CD4-positive, alpha-beta memory T cell (primary cell): ENCODE measurements around the gene AKAP7. TPM values are rescaled to one million over a fixed set of nuclear protein-coding genes. Genes with fewer than 3 reads are reported as not detected.

Experiments
- CTCF ChIA-PET: fragments of 350-600 bp; sonication (Branson Sonifier 250); formaldehyde crosslinking; loops from one replicate; lab custom pipeline; 2021; ENCODE audit warnings: inconsistent platforms; ENCODE audit not compliant: partially characterized antibody; lab: Charles Lee
- POLR2A ChIA-PET: fragments of 350-600 bp; sonication (Branson Sonifier 250); formaldehyde crosslinking; loops from one replicate; lab custom pipeline; 2021; ENCODE audit not compliant: partially characterized antibody; lab: Charles Lee
- DNase-seq, 5 donors: peaks; one replicate each; pipeline versions ENCODE4 v3.0.0 to v3.0.0-alpha.2; 2020 to 2022; ENCODE audit warnings: mixed read lengths in 1 of 5
- H3K27ac ChIP-seq: one replicate; pipeline ENCODE4 v1.7.0; 2013; ENCODE audit warnings: low read depth, low read length
- H3K27me3 ChIP-seq: 2 replicates; pipeline ENCODE4 v1.7.0; 2013; ENCODE audit warnings: mild to moderate bottlenecking, low read length, moderate library complexity; ENCODE audit not compliant: insufficient read depth
- H3K36me3 ChIP-seq: 2 replicates; pipeline ENCODE4 v1.7.0; 2013; ENCODE audit warnings: mild to moderate bottlenecking, low read length, moderate library complexity; ENCODE audit not compliant: insufficient read depth
- H3K4me1 ChIP-seq: 2 replicates; pipeline ENCODE4 v1.7.0; 2013; ENCODE audit warnings: mild to moderate bottlenecking, low read length, moderate library complexity; ENCODE audit not compliant: insufficient read depth
- H3K4me3 ChIP-seq, 2 donors: one replicate each; pipeline ENCODE4 v1.7.0; 2013; ENCODE audit warnings: low read length in 2 of 2, mild to moderate bottlenecking in 1 of 2
- H3K9me3 ChIP-seq, 2 donors: one replicate each; pipeline ENCODE4 v1.7.0; 2013; ENCODE audit warnings: low read length in 2 of 2, control low read depth in 1 of 2; ENCODE audit not compliant: control insufficient read depth in 1 of 2
- H3K27ac Mint-ChIP-seq, 7 donors: one replicate each; pipeline ENCODE4 v1.8.0; 2020 to 2021; ENCODE audit warnings: mixed read lengths in 7 of 7, mild to moderate bottlenecking in 6 of 7, inconsistent platforms in 3 of 7, moderate library complexity in 3 of 7
- H3K27me3 Mint-ChIP-seq, 2 donors: one replicate each; pipeline ENCODE4 v1.8.0; 2020 to 2021; ENCODE audit warnings: mixed read lengths in 2 of 2
- H3K36me3 Mint-ChIP-seq, 2 donors: one replicate each; pipeline ENCODE4 v1.8.0; 2020 to 2021; ENCODE audit warnings: mixed read lengths in 2 of 2, inconsistent platforms in 1 of 2, mild to moderate bottlenecking in 1 of 2
- H3K4me1 Mint-ChIP-seq, 4 donors: one replicate each; pipeline ENCODE4 v1.8.0; 2020 to 2021; ENCODE audit warnings: mixed read lengths in 4 of 4, mild to moderate bottlenecking in 1 of 4
- H3K4me3 Mint-ChIP-seq, 8 donors: one replicate each; pipeline ENCODE4 v1.8.0; 2020 to 2021; ENCODE audit warnings: mixed read lengths in 8 of 8, mild to moderate bottlenecking in 7 of 8, moderate library complexity in 6 of 8, inconsistent platforms in 3 of 8
- H3K9me3 Mint-ChIP-seq, 8 donors: one replicate each; pipeline ENCODE4 v1.8.0; 2020 to 2021; ENCODE audit warnings: mixed read lengths in 8 of 8, mild to moderate bottlenecking in 5 of 8, inconsistent platforms in 3 of 8, moderate library complexity in 1 of 8
- intact Hi-C: fragments of 100-400 bp; cut with micrococcal nuclease; formaldehyde crosslinking; loops from one replicate; pipeline ENCODE4 v1.15.1; 2023
- polyA plus RNA-seq, 2 donors: library from polyadenylated mRNA; unstranded; fragments of 300-500 nt; fragmentation: Illumina TruSeq; gene quantifications; one replicate each; pipeline ENCODE4 v1.2.3, GENCODE V29; 2021
- total RNA-seq, 2 experiments: library from RNA; stranded (reverse); gene quantifications; one replicate each; pipeline ENCODE4 v1.2.3, GENCODE V29; 2021

Gene AKAP7
- total and polyA plus RNA-seq, 4 experiments from 2014 or later: 14.5 to 19.0 (median 15.8) TPM

- H3K36me3 ChIP-seq: no peaks in the 10 kb centered on the region
- H3K27ac Mint-ChIP-seq: no peak overlapping the region
- no peak for DNase-seq
- no peak overlapping the region for H3K4me3 Mint-ChIP-seq
- no peak overlapping the region for H3K4me3 ChIP-seq
- ChIA-PET CTCF (interaction anchor here (1.0 to 2.2 kb wide), 4 partner anchors 28 to 323 kb away, joined by 4 to 7 read pairs (median 4); no protein-coding TSS in a partner anchor), POLR2A (interaction anchor here (3.4 kb wide), 1 partner anchor 11 kb away, joined by 19 read pairs; no protein-coding TSS in a partner anchor)
- no peak overlapping the region for H3K27ac ChIP-seq
- H3K4me1 ChIP-seq: peaks cover 43% of the 10 kb centered on the region
- no peaks in the 10 kb centered on the region for H3K27me3 ChIP-seq
- peaks cover 8 to 25% of the 10 kb centered on the region in 2 donors for H3K36me3 Mint-ChIP-seq
- intact Hi-C loops: no loop called here
- peaks cover 53 to 65% (median 59%) of the 10 kb centered on the region in 4 donors for H3K4me1 Mint-ChIP-seq
- H3K9me3 ChIP-seq: no peaks in the 10 kb centered on the region
- H3K9me3 Mint-ChIP-seq: peaks cover 0 to 3% (median 0%) of the 10 kb centered on the region in 8 donors
- H3K27me3 Mint-ChIP-seq: no peaks in the 10 kb centered on the region
Observed at GRCh38 chr6:131210469-131210868, 75.2 kb downstream of the AKAP7 start.

GRCh38 chr6:131212024-131212423, 76.8 kb downstream of the AKAP7 start:
- intact Hi-C loops: no loop called here
- peaks cover 45 to 60% (median 52%) of the 10 kb centered on the region in 4 donors for H3K4me1 Mint-ChIP-seq
- H3K4me3 Mint-ChIP-seq: no peak overlapping the region
- H3K9me3 Mint-ChIP-seq: peaks cover 0 to 3% (median 0%) of the 10 kb centered on the region in 8 donors
- no peaks in the 10 kb centered on the region for H3K27me3 Mint-ChIP-seq
- ChIA-PET POLR2A (interaction anchor here (1.9 kb wide), 1 partner anchor 12 kb away, joined by 12 read pairs; no protein-coding TSS in a partner anchor), CTCF (no interaction called here)
- Histone ChIP-seq H3K9me3 (no peaks in the 10 kb centered on the region), H3K4me1 (peaks cover 39% of the 10 kb centered on the region), H3K4me3 (no peak overlapping the region), H3K36me3 (no peaks in the 10 kb centered on the region), H3K27ac (no peak overlapping the region), H3K27me3 (no peaks in the 10 kb centered on the region)
- peaks cover 6 to 27% of the 10 kb centered on the region in 2 donors for H3K36me3 Mint-ChIP-seq
- no peak for DNase-seq
- peak overlapping the region in 1 of 7 donors; percentile 29 for H3K27ac Mint-ChIP-seq

DNA sequence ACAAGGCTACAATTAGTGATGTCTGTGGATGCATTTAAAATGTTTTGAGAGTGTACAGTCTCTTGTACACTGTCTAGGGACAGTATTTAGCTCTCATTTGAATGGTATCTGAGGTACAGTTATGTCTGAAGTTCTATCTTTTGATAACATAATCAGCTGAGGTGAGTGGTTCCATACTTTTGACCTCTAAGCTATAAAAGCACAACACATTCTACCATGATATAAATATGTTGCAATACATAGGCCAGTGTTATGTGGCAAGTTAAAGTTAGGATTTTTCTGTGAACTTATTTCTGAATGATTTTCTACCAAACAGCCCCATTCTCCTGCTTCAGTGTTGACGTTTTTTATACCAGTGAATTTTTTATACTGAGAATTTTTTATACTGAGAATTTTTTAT, 77.6 kb downstream of the AKAP7 start:
- CTCF ChIA-PET: interaction anchor here (1.2 to 1.5 kb wide), 4 partner anchors 68 to 321 kb away, joined by 3 to 6 read pairs (median 4); no protein-coding TSS in a partner anchor
- Mint-ChIP-seq H3K27ac (peak overlapping the region in 2 of 7 donors; percentile 10 to 69), H3K36me3 (peaks cover 6 to 21% of the 10 kb centered on the region in 2 donors), H3K4me3 (no peak overlapping the region), H3K9me3 (peaks cover 0 to 3% (median 0%) of the 10 kb centered on the region in 8 donors), H3K27me3 (no peaks in the 10 kb centered on the region), H3K4me1 (peaks cover 39 to 53% (median 46%) of the 10 kb centered on the region in 4 donors)
- no peak for DNase-seq
- no peak overlapping the region for H3K4me3 ChIP-seq
- H3K27me3 ChIP-seq: no peaks in the 10 kb centered on the region
- intact Hi-C loops: no loop called here
- H3K9me3 ChIP-seq: no peaks in the 10 kb centered on the region
- no peaks in the 10 kb centered on the region for H3K36me3 ChIP-seq
- H3K27ac ChIP-seq: no peak overlapping the region
- peaks cover 35% of the 10 kb centered on the region for H3K4me1 ChIP-seq
- POLR2A ChIA-PET: interaction anchor here (1.9 kb wide), 1 partner anchor 13 kb away, joined by 12 read pairs; no protein-coding TSS in a partner anchor

DNA sequence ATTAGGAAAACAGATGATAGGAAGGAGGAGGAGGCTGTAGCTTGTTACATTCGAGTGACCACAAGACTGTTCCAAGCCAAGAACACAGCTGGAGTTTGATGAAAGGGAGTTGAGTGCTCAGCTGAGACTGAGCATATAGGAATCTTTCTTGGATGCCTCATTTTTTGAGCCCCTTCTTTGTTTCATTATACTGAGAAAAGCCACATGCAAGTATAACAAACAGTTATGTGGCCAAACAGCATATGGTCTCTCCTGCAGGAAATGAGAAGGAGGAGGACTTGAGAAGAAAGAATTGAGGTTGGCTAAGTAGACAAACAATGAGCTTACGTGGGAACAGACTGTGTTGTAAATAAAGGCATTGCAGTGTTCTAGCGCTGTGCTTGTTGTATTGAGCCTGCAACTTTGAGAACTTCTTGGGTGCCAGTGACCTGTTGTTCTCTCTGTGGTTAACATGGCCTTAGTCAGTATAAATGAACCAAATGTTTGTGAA, 78.3 kb downstream of the AKAP7 start:
- Histone ChIP-seq H3K4me1 (peaks cover 31% of the 10 kb centered on the region), H3K4me3 (no peak overlapping the region), H3K27me3 (no peaks in the 10 kb centered on the region), H3K27ac (no peak overlapping the region), H3K36me3 (no peaks in the 10 kb centered on the region), H3K9me3 (no peaks in the 10 kb centered on the region)
- peaks cover 38 to 47% (median 43%) of the 10 kb centered on the region in 4 donors for H3K4me1 Mint-ChIP-seq
- peaks cover 6 to 17% of the 10 kb centered on the region in 2 donors for H3K36me3 Mint-ChIP-seq
- POLR2A ChIA-PET: interaction anchor here (0.6 to 1.9 kb wide), 3 partner anchors 10 to 14 kb away, joined by 3 to 12 read pairs (median 6); no protein-coding TSS in a partner anchor
- DNase-seq: no peak
- peaks cover 0 to 3% (median 0%) of the 10 kb centered on the region in 8 donors for H3K9me3 Mint-ChIP-seq
- peak overlapping the region in 6 of 8 donors; percentile 15 to 62 (median 39) for H3K4me3 Mint-ChIP-seq
- no peaks in the 10 kb centered on the region for H3K27me3 Mint-ChIP-seq
- H3K27ac Mint-ChIP-seq: peak overlapping the region in 6 of 7 donors; percentile 32 to 85 (median 70)
- intact Hi-C loops: no loop called here
- CTCF ChIA-PET: interaction anchor here (1.2 to 1.5 kb wide), 5 partner anchors 67 to 320 kb away, joined by 3 to 6 read pairs (median 4); no protein-coding TSS in a partner anchor

- intact Hi-C loops: loop anchor here (5.0 kb wide), 1 partner anchor 42 kb away; no protein-coding TSS in a partner anchor
- peak overlapping the region in 2 of 7 donors; percentile 7 to 66 for H3K27ac Mint-ChIP-seq
- Histone ChIP-seq H3K9me3 (no peaks in the 10 kb centered on the region), H3K4me3 (no peak overlapping the region), H3K4me1 (peaks cover 26% of the 10 kb centered on the region), H3K27me3 (no peaks in the 10 kb centered on the region), H3K36me3 (no peaks in the 10 kb centered on the region), H3K27ac (no peak overlapping the region)
- peaks cover 0 to 2% (median 0%) of the 10 kb centered on the region in 8 donors for H3K9me3 Mint-ChIP-seq
- H3K27me3 Mint-ChIP-seq: no peaks in the 10 kb centered on the region
- ChIA-PET POLR2A (interaction anchor here (1.5 to 1.8 kb wide), 2 partner anchors 12 to 15 kb away, joined by 4 to 6 read pairs; no protein-coding TSS in a partner anchor), CTCF (interaction anchor here (1.0 to 1.6 kb wide), 4 partner anchors 9 to 413 kb away, joined by 3 to 4 read pairs (median 4); no protein-coding TSS in a partner anchor)
- DNase-seq: no peak
- H3K4me3 Mint-ChIP-seq: peak overlapping the region in 1 of 8 donors; percentile 6
- peaks cover 7 to 16% of the 10 kb centered on the region in 2 donors for H3K36me3 Mint-ChIP-seq
- peaks cover 34 to 44% (median 39%) of the 10 kb centered on the region in 4 donors for H3K4me1 Mint-ChIP-seq
Observed at GRCh38 chr6:131215219-131215618, 80.0 kb downstream of the AKAP7 start.

DNA sequence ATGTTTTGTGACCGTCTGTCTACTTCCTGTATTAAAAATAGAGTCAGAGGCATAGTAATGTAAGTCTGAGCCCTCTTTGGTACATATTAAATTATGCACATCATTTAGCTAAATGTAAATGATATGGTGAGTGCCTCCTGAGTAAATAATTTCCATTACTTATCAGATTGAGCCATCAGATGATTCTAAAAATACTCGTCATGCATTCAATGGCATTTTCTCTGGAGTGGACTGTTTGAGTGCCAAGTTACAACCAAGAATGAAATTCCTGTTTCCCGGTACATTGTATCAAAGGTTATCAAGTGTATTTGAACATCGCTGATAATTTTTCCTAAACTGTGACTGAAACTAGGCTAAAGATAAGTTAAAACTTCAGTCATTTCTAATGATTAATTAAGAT, 81.0 kb downstream of the AKAP7 start:
- no peaks in the 10 kb centered on the region for H3K9me3 ChIP-seq
- Mint-ChIP-seq H3K9me3 (no peaks in the 10 kb centered on the region), H3K27me3 (no peaks in the 10 kb centered on the region), H3K36me3 (peaks cover 16 to 18% of the 10 kb centered on the region in 2 donors), H3K4me1 (peaks cover 33 to 44% (median 38%) of the 10 kb centered on the region in 4 donors), H3K4me3 (no peak overlapping the region), H3K27ac (no peak overlapping the region)
- H3K4me1 ChIP-seq: peaks cover 26% of the 10 kb centered on the region
- H3K27ac ChIP-seq: no peak overlapping the region
- H3K27me3 ChIP-seq: no peaks in the 10 kb centered on the region
- H3K4me3 ChIP-seq: no peak overlapping the region
- no peak for DNase-seq
- POLR2A ChIA-PET: no interaction called here
- CTCF ChIA-PET: interaction anchor here (1.0 to 1.6 kb wide), 5 partner anchors 10 to 412 kb away, joined by 3 to 4 read pairs (median 3); no protein-coding TSS in a partner anchor
- H3K36me3 ChIP-seq: no peaks in the 10 kb centered on the region
- intact Hi-C loops: loop anchor here (5.0 kb wide), 1 partner anchor 41 kb away; no protein-coding TSS in a partner anchor

GRCh38 chr6:131222773-131223172, 87.5 kb downstream of the AKAP7 start:
- Mint-ChIP-seq H3K9me3 (no peaks in the 10 kb centered on the region), H3K27me3 (no peaks in the 10 kb centered on the region), H3K4me1 (peaks cover 11 to 20% (median 16%) of the 10 kb centered on the region in 4 donors), H3K27ac (no peak overlapping the region), H3K4me3 (no peak overlapping the region), H3K36me3 (peaks cover 29 to 33% of the 10 kb centered on the region in 2 donors)
- Histone ChIP-seq H3K36me3 (no peaks in the 10 kb centered on the region), H3K27ac (no peak overlapping the region), H3K9me3 (no peaks in the 10 kb centered on the region), H3K4me1 (peaks cover 7% of the 10 kb centered on the region), H3K27me3 (no peaks in the 10 kb centered on the region), H3K4me3 (no peak overlapping the region)
- POLR2A ChIA-PET: interaction anchor here (1.0 to 1.8 kb wide), 2 partner anchors 9 to 58 kb away, joined by 3 to 7 read pairs; no protein-coding TSS in a partner anchor
- intact Hi-C loops: no loop called here
- CTCF ChIA-PET: interaction anchor here (1.6 kb wide), 1 partner anchor 23 kb away, joined by 4 read pairs; no protein-coding TSS in a partner anchor
- no peak for DNase-seq
